OCI-LY7 (cell line): ENCODE results near the gene KIFBP.

Source experiments
- EZH2phosphoT487 ChIP-seq: fragments of 200-600 bp; sonication (generic); IDR thresholded peaks from 2 replicates; pipeline ENCODE4 v1.6.1; 2018; ENCODE audit warnings: low read depth, borderline replicate concordance, mild to moderate bottlenecking, mixed run types, antibody characterized with exemption, low read length, moderate library complexity, mixed read lengths
- TF ChIP-seq, protein P1 (sequence below): fragments of 200-600 bp; sonication (generic); conservative IDR thresholded peaks from 2 replicates; pipeline ENCODE4 v1.5.1; 2014; ENCODE audit warnings: mild to moderate bottlenecking, antibody characterized with exemption, low read length, moderate library complexity, mixed read lengths

DNA sequence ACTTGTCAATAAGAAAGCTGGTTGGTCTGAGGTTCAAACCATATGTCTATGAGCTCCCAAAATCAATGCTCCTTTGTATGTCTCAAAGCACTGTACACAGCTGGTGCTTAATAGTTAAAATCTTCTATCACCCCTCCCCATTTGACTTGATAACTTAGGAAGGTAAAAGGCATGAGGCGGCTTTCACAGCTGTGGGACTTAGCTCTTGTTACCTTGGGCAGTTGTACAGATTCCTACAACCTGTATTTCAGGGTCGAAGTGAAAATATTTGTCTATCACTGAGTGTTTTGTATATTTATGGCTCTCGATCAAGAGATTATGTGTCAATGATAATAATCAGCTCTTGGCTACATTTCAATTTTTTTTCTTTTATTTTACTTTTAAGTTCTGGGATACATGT lies 992 bp upstream of the KIFBP start:
- TF ChIP-seq, protein P1, sequence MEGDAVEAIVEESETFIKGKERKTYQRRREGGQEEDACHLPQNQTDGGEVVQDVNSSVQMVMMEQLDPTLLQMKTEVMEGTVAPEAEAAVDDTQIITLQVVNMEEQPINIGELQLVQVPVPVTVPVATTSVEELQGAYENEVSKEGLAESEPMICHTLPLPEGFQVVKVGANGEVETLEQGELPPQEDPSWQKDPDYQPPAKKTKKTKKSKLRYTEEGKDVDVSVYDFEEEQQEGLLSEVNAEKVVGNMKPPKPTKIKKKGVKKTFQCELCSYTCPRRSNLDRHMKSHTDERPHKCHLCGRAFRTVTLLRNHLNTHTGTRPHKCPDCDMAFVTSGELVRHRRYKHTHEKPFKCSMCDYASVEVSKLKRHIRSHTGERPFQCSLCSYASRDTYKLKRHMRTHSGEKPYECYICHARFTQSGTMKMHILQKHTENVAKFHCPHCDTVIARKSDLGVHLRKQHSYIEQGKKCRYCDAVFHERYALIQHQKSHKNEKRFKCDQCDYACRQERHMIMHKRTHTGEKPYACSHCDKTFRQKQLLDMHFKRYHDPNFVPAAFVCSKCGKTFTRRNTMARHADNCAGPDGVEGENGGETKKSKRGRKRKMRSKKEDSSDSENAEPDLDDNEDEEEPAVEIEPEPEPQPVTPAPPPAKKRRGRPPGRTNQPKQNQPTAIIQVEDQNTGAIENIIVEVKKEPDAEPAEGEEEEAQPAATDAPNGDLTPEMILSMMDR: no peak
- no peak for TF ChIP-seq EZH2phosphoT487
